Adrenal gland (tissue), 5 donors: ENCODE data around the gene ATP6V0D1.

Experiments
- POLR2A ChIP-seq, 2 donors: fragments of 450-650 bp; IDR thresholded peaks; one replicate each; pipeline ENCODE4 v1.6.1; 2017; ENCODE audit warnings: antibody characterized with exemption in 2 of 2, mild to moderate bottlenecking in 2 of 2, moderate library complexity in 1 of 2
- TF ChIP-seq, protein P1 (sequence below), 6 experiments: fragments of 450-650 bp in 4 of 6; fragments of 200-600 bp in 2 of 6; sonication (generic) in 1 of 6; IDR thresholded peaks; 1 replicate in 5 of 6; 2 replicates in 1 of 6; pipeline versions ENCODE4 v1.5.1 to v1.8.0; 2016 to 2021; ENCODE audit warnings: antibody characterized with exemption in 6 of 6, mild to moderate bottlenecking in 2 of 6, moderate library complexity in 1 of 6
- donor health status: DM: no; HTN: no; CAD: no.

DNA sequence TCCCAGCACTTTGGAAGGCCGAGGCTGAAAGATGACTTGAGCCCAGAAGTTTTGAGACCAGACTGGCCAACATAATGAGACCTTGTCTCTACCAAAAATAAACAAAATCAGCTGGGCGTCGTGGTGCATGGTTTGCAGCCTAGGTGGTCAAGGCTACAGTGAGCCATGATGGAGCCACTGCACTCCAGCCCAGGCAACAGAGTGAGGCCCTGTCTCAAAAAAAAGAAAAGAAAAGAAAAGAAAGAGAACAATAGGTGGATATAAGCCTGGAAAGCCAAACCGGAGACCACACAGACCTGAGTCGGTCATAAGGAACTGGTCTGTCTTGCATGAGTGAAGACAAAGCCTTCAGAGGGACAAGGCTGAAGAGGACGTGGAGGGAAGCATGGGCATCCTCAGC lies 14.4 kb downstream of the ATP6V0D1 start:
- TF ChIP-seq, protein P1, sequence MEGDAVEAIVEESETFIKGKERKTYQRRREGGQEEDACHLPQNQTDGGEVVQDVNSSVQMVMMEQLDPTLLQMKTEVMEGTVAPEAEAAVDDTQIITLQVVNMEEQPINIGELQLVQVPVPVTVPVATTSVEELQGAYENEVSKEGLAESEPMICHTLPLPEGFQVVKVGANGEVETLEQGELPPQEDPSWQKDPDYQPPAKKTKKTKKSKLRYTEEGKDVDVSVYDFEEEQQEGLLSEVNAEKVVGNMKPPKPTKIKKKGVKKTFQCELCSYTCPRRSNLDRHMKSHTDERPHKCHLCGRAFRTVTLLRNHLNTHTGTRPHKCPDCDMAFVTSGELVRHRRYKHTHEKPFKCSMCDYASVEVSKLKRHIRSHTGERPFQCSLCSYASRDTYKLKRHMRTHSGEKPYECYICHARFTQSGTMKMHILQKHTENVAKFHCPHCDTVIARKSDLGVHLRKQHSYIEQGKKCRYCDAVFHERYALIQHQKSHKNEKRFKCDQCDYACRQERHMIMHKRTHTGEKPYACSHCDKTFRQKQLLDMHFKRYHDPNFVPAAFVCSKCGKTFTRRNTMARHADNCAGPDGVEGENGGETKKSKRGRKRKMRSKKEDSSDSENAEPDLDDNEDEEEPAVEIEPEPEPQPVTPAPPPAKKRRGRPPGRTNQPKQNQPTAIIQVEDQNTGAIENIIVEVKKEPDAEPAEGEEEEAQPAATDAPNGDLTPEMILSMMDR (IDR thresholded peaks at IDR 0.05): no peak
- TF ChIP-seq POLR2A (IDR thresholded peaks at IDR 0.05): no peak
